A549 (cell line): ENCODE data around the gene CTNND2. TPM values are rescaled to one million over a fixed set of nuclear protein-coding genes. Genes with fewer than 3 reads are reported as not detected.

Experiments used
- ATAC-seq, 2 experiments: fragments of 200-7000 bp in 1 of 2; fragments of >200 bp in 1 of 2; cut with Nextera tagmentation in 1 of 2; cut with Tn5 transposase in 1 of 2; 3 replicates each; pipeline versions ENCODE4 v1.8.0 to v1.9.1; 2018 to 2020; ENCODE audit warnings: mild to moderate bottlenecking in 1 of 2, moderate library complexity in 1 of 2
- CTCF ChIA-PET: fragments of 300-600 bp; sonication (Branson Sonifier 250); formaldehyde crosslinking; extraction: SDS; loops from one replicate; lab custom pipeline; 2021; ENCODE audit warnings: antibody characterized with exemption, inconsistent platforms; lab: Yijun Ruan, JAX
- POLR2A ChIA-PET: fragments of 350-600 bp; formaldehyde crosslinking; extraction: SDS; loops from one replicate; lab custom pipeline; 2021; ENCODE audit warnings: antibody characterized with exemption, inconsistent platforms; lab: Yijun Ruan, JAX
- DNase-seq, 2 experiments: peaks; one replicate each; pipeline versions ENCODE4 v3.0.0 to v3.0.0-alpha.2; 2011 to 2016; ENCODE audit warnings: low read depth in 1 of 2, low spot score in 1 of 2
- FAIRE-seq: peaks from 2 replicates; lab custom pipeline; 2011; peaks lifted over from hg19 to GRCh38; lab: Jason Lieb, UNC
- H3K27ac ChIP-seq, 2 experiments: fragments of >200 bp; sonication (Bioruptor Twin); formaldehyde crosslinking; 3 replicates each; pipeline ENCODE4 v1.5.1; 2016 to 2017
- H3K4me1 ChIP-seq: fragments of >200 bp; sonication (Bioruptor Twin); formaldehyde crosslinking; 3 replicates; pipeline ENCODE4 v1.6.1; 2016
- H3K4me2 ChIP-seq: fragments of >200 bp; sonication (Bioruptor Twin); formaldehyde crosslinking; 3 replicates; pipeline ENCODE4 v1.6.1; 2016
- H3K4me3 ChIP-seq: fragments of >200 bp; sonication (Bioruptor Twin); formaldehyde crosslinking; 3 replicates; pipeline ENCODE4 v1.5.1; 2016
- H3K9me3 ChIP-seq: fragments of >200 bp; sonication (Bioruptor Twin); formaldehyde crosslinking; 3 replicates; pipeline ENCODE4 v1.6.1; 2016
- CEBPB ChIP-seq, 2 experiments: fragments of >200 bp in 1 of 2; sonication (Bioruptor Twin) in 1 of 2; formaldehyde crosslinking in 1 of 2; IDR thresholded peaks; 2 replicates each; pipeline ENCODE4 v1.6.1; 2012 to 2016
- CHD2 ChIP-seq: fragments of 150-350 bp; IDR thresholded peaks from 2 replicates; pipeline ENCODE4 v1.6.1; 2014; ENCODE audit warnings: low read length; ENCODE audit not compliant: partially characterized antibody
- EHF ChIP-seq: fragments of 250-450 bp; sonication (Bioruptor Pico); IDR thresholded peaks from 2 replicates; pipeline ENCODE4 v1.5.0; 2020; ENCODE audit warnings: mild to moderate bottlenecking
- EP300 ChIP-seq, 2 experiments: fragments of >200 bp; sonication (Bioruptor Twin); formaldehyde crosslinking; IDR thresholded peaks; 2 replicates in 1 of 2; 3 replicates in 1 of 2; pipeline ENCODE4 v1.6.1; 2016 to 2017
- FOSL2 ChIP-seq, 2 experiments: fragments of 450-650 bp in 1 of 2; fragments of >200 bp in 1 of 2; sonication (Bioruptor Twin) in 1 of 2; formaldehyde crosslinking; IDR thresholded peaks; 2 replicates each; pipeline versions ENCODE4 v1.5.0 to v1.6.1; 2016 to 2020; ENCODE audit warnings: mild to moderate bottlenecking in 1 of 2, moderate library complexity in 1 of 2
- FOXS1 ChIP-seq: fragments of 250-450 bp; sonication (Bioruptor Pico); IDR thresholded peaks from 2 replicates; pipeline ENCODE4 v1.5.0; 2020; ENCODE audit warnings: mild to moderate bottlenecking, moderate library complexity
- GATA3 ChIP-seq: IDR thresholded peaks from 2 replicates; pipeline ENCODE4 v1.6.1; 2012; ENCODE audit warnings: borderline replicate concordance
- HDAC2 ChIP-seq: fragments of 200-600 bp; sonication (generic); IDR thresholded peaks from 2 replicates; pipeline ENCODE4 v1.6.1; 2016
- HOXB5 ChIP-seq: fragments of 250-450 bp; sonication (Bioruptor Pico); IDR thresholded peaks from 2 replicates; pipeline ENCODE4 v1.5.0; 2020; ENCODE audit warnings: mild to moderate bottlenecking, moderate library complexity
- JUN ChIP-seq, 2 experiments: fragments of >200 bp; sonication (Bioruptor Twin); formaldehyde crosslinking; IDR thresholded peaks; 2 replicates in 1 of 2; 3 replicates in 1 of 2; pipeline ENCODE4 v1.6.1; 2016 to 2017
- JUNB ChIP-seq: fragments of >200 bp; sonication (Bioruptor Twin); formaldehyde crosslinking; IDR thresholded peaks from 2 replicates; pipeline ENCODE4 v1.6.1; 2016
- MAZ ChIP-seq: fragments of 150-350 bp; IDR thresholded peaks from 2 replicates; pipeline ENCODE4 v1.6.1; 2014; ENCODE audit warnings: antibody characterized with exemption, low read depth, low read length, borderline replicate concordance
- NFE2L2 ChIP-seq: fragments of 150-350 bp; conservative IDR thresholded peaks from 2 replicates; pipeline ENCODE4 v1.6.1; 2014; ENCODE audit warnings: low read length
- POLR2AphosphoS2 ChIP-seq: conservative IDR thresholded peaks from 2 replicates; pipeline ENCODE4 v1.6.1; 2012; ENCODE audit warnings: low read length, improper control_type of control experiment, inconsistent platforms
- RFX5 ChIP-seq: fragments of 450-650 bp; IDR thresholded peaks from 2 replicates; pipeline ENCODE4 v1.7.1; 2014; ENCODE audit warnings: antibody characterized with exemption, mild to moderate bottlenecking, moderate library complexity
- SMC3 ChIP-seq: fragments of >200 bp; sonication (Bioruptor Twin); formaldehyde crosslinking; IDR thresholded peaks from 3 replicates; pipeline ENCODE4 v1.6.1; 2018; ENCODE audit warnings: inconsistent platforms
- TP53 ChIP-seq: fragments of 250-450 bp; sonication (Bioruptor Pico); IDR thresholded peaks from 2 replicates; pipeline ENCODE4 v1.5.0; 2021; ENCODE audit warnings: mild to moderate bottlenecking, moderate library complexity
- ZC3H11A ChIP-seq: fragments of 450-650 bp; IDR thresholded peaks from 2 replicates; pipeline ENCODE4 v1.6.1; 2014; ENCODE audit warnings: antibody characterized with exemption, mild to moderate bottlenecking
- ZNF302 ChIP-seq: fragments of 250-450 bp; sonication (Bioruptor Pico); IDR thresholded peaks from 2 replicates; pipeline ENCODE4 v1.9.0; 2021; ENCODE audit warnings: inconsistent platforms, mild to moderate bottlenecking, moderate library complexity
- ZSCAN20 ChIP-seq: fragments of 250-450 bp; sonication (Bioruptor Pico); IDR thresholded peaks from 2 replicates; pipeline ENCODE4 v1.8.0; 2022; ENCODE audit warnings: mild to moderate bottlenecking, moderate library complexity
- WGBS: methylation state at CpG from one replicate; pipeline ENCODE4 v1.1.6; 2017; ENCODE audit errors: missing lambda C conversion rate; 5-methylcytosine and 5-hydroxymethylcytosine counted together
- polyA plus RNA-seq, 4 experiments: library from polyadenylated mRNA; depleted of rRNA in 3 of 4; stranded (reverse); fragments of >200 nt; fragmentation: RNase III in 1 of 4; extraction: RNeasy Plus Mini Kit Qiagen cat#74134 plus additional on column Dnase treatment in 1 of 4; gene quantifications; 2 replicates in 3 of 4; 3 replicates in 1 of 4; pipeline ENCODE4 v1.2.3, GENCODE V29; 2011 to 2017
- TF ChIP-seq, protein P1 (sequence below): fragments of >200 bp; sonication (Bioruptor Twin); formaldehyde crosslinking; IDR thresholded peaks from 3 replicates; pipeline ENCODE4 v1.6.1; 2016
- TF ChIP-seq, protein P2 (sequence below): IDR thresholded peaks from 2 replicates; pipeline ENCODE4 v1.6.1; 2012
- TF ChIP-seq, protein P3 (sequence below): fragments of 150-350 bp; IDR thresholded peaks from 2 replicates; pipeline ENCODE4 v1.6.1; 2014; ENCODE audit warnings: low read depth, mild to moderate bottlenecking, low read length
- TF ChIP-seq, protein P4 (sequence below): fragments of 250-450 bp; sonication (Bioruptor Pico); IDR thresholded peaks from 2 replicates; pipeline ENCODE4 v1.5.0; 2020; ENCODE audit warnings: low read depth, mild to moderate bottlenecking, moderate library complexity

The CTNND2 gene
- polyA plus RNA-seq, 2 of the 4 experiments (the other 2 are of a cell fraction), result not detected

DNA sequence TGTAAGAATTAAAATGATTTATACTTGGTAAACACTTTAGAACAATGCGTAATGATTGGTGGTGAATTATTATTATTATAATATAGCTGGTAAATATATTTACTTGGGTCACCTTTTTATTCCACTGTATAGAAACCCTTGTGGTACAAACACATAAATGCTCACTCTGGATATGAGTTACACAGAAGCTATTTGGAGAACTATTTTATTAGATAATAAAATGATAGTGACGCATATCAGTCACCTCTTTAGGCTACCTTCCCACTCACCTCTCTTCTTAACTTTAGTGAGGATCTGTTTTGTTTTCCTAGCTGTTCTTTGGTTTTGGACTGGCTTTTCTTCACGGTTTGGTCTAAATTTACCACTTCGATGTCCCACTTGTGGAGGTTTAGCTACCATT is 605.4 kb downstream of the CTNND2 start:
- H3K4me1 ChIP-seq, result no peaks in the 10 kb centered on the region
- no peak overlapping the region for H3K4me2 ChIP-seq
- ATAC-seq, result no peak
- no peaks in the 10 kb centered on the region for H3K9me3 ChIP-seq
- no peak for FAIRE-seq
- CTCF ChIA-PET, result interaction anchor here (0.7 kb wide), 1 partner anchor 31 kb away, joined by 3 read pairs; no protein-coding TSS in a partner anchor
- no peak overlapping the region for H3K27ac ChIP-seq
- no peak overlapping the region for H3K4me3 ChIP-seq
- DNase-seq, result no peak
- POLR2A ChIA-PET, result no interaction called here
- TF ChIP-seq, protein P1, sequence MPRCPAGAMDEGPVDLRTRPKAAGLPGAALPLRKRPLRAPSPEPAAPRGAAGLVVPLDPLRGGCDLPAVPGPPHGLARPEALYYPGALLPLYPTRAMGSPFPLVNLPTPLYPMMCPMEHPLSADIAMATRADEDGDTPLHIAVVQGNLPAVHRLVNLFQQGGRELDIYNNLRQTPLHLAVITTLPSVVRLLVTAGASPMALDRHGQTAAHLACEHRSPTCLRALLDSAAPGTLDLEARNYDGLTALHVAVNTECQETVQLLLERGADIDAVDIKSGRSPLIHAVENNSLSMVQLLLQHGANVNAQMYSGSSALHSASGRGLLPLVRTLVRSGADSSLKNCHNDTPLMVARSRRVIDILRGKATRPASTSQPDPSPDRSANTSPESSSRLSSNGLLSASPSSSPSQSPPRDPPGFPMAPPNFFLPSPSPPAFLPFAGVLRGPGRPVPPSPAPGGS, result no peak
- TF ChIP-seq EHF (CRISPR knock-in tag) (no peak), CHD2 (no peak), EP300 (IDR thresholded peaks at IDR 0.05) (no peak), SMC3 (no peak)
- TF ChIP-seq, protein P2, sequence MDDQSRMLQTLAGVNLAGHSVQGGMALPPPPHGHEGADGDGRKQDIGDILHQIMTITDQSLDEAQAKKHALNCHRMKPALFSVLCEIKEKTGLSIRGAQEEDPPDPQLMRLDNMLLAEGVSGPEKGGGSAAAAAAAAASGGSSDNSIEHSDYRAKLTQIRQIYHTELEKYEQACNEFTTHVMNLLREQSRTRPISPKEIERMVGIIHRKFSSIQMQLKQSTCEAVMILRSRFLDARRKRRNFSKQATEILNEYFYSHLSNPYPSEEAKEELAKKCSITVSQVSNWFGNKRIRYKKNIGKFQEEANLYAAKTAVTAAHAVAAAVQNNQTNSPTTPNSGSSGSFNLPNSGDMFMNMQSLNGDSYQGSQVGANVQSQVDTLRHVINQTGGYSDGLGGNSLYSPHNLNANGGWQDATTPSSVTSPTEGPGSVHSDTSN, result no peak
- 37% methylated on average over 4 of the region's 4 CpGs for WGBS

DNA sequence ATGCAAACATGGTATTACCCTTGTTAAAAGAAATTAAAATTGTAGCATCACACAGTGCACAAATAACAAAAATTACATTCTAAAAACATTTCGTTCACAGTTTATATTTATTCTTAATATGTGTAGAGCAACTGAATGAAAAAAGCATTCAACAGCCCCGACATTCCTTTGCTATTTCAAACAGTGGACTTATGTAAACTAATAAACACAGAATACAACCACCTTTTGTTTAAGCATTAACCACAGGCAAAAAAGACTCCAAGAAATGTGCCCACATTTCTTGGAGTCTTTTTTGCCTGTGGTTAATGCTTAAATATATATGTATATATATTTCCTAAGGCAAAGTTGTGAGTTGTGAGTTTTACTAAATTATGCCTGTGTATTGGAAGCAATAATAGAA is 610.7 kb downstream of the CTNND2 start:
- no peak for DNase-seq
- no peak overlapping the region for H3K4me3 ChIP-seq
- TF ChIP-seq POLR2AphosphoS2 (no peak), CEBPB (IDR thresholded peaks at IDR 0.05) (no peak), FOSL2 (IDR thresholded peaks at IDR 0.05) (no peak), FOSL2 (CRISPR knock-in tag; IDR thresholded peaks at IDR 0.05) (no peak), JUN (IDR thresholded peaks at IDR 0.05) (no peak), NFE2L2 (no peak), MAZ (no peak), FOXS1 (CRISPR knock-in tag) (no peak), GATA3 (no peak), TP53 (no peak), ZSCAN20 (CRISPR knock-in tag) (no peak), HDAC2 (no peak), ZC3H11A (no peak), HOXB5 (CRISPR knock-in tag) (no peak), ZNF302 (CRISPR knock-in tag) (no peak), RFX5 (no peak), EHF (CRISPR knock-in tag) (no peak), JUNB (no peak)
- TF ChIP-seq, protein P3, sequence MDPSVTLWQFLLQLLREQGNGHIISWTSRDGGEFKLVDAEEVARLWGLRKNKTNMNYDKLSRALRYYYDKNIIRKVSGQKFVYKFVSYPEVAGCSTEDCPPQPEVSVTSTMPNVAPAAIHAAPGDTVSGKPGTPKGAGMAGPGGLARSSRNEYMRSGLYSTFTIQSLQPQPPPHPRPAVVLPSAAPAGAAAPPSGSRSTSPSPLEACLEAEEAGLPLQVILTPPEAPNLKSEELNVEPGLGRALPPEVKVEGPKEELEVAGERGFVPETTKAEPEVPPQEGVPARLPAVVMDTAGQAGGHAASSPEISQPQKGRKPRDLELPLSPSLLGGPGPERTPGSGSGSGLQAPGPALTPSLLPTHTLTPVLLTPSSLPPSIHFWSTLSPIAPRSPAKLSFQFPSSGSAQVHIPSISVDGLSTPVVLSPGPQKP, result no peak
- TF ChIP-seq, protein P4, sequence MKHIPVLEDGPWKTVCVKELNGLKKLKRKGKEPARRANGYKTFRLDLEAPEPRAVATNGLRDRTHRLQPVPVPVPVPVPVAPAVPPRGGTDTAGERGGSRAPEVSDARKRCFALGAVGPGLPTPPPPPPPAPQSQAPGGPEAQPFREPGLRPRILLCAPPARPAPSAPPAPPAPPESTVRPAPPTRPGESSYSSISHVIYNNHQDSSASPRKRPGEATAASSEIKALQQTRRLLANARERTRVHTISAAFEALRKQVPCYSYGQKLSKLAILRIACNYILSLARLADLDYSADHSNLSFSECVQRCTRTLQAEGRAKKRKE (CRISPR knock-in tag), result no peak
- TF ChIP-seq, all 56 proteins: peak for 0
- WGBS, result under 1% methylated on average over 2 of the region's 2 CpGs
- no peaks in the 10 kb centered on the region for H3K9me3 ChIP-seq
- CTCF ChIA-PET, result no interaction called here
- POLR2A ChIA-PET, result no interaction called here
- no peak overlapping the region for H3K4me2 ChIP-seq
- FAIRE-seq (no peak), ATAC-seq (no peak)
- no peaks in the 10 kb centered on the region for H3K4me1 ChIP-seq
- no peak overlapping the region for H3K27ac ChIP-seq
